Measurements from ENCODE around the gene PARD3B.

The PARD3B gene

DNA sequence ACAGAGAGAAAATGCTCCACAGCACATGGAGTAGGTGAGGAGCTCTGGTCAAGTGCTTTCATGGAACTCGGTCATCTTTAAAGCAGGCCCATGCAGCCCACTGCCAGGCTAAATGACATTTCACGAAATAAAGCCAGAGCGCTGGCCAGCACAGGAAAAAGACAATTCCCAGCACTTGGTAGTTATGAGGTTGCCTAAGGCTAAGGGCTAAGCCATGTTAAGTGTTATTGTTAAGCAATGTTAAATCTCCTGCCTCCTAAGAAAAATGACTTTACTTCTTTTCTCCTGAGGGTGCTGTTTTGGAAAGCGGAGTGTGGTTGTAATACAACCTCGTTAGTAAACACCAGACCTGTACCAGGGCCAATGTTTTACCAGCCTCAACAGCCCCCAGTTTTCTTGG, 1011.1 kb downstream of the PARD3B start:
- no peaks in the 10 kb centered on the region for H3K36me3 Mint-ChIP-seq (ENCODE audit: insufficient read depth)
- no peaks in the 10 kb centered on the region for H3K27me3 Mint-ChIP-seq
- ATAC-seq (replicated peaks; ENCODE audit: extremely low read depth, poor library complexity, severe bottlenecking): no peak
- no peak for DNase-seq (ENCODE audit: low spot score in 2 of 2)
- H3K4me3 Mint-ChIP-seq: no peak overlapping the region
- peaks cover 6% of the 10 kb centered on the region for H3K9me3 Mint-ChIP-seq
- H3K4me1 Mint-ChIP-seq: no peaks in the 10 kb centered on the region
- no peak overlapping the region for H3K27ac Mint-ChIP-seq (ENCODE audit: low read depth)

DNA sequence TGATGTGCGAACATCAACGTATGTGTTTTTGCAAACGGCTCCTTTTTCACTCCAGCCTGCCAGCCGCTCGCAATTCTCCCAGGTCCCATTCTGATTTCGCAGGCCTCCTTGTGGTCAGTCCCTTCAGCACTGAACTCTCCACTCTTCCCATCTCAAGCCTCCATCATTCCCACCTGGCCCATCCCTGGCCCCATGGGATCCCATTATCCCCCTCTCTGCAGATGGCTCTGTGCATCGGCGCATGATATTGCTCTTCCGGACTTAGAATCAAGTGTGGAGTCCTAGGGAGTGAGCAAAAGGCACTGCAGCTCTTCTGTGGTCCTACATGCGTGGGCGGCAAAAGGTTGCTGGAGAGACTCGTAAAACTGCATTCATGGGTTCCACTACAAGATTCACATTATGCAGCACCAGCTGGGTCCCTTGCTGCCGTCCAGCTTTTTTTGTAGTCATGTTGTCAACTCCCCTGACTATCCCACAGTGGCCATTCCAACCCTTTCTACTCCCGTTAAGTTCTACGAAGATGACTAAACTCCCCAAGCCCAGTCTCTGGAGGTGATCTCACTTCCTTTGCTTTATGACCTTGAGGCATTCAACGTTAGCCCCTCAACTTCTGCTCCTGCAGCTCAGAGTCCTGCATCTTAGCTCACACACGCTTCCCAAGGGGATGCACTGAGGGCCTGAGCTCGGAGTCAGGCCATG, 1011.7 kb downstream of the PARD3B start:
- Mint-ChIP-seq H3K27ac (ENCODE audit: low read depth) (no peak overlapping the region), H3K27me3 (no peaks in the 10 kb centered on the region), H3K9me3 (peaks cover 6% of the 10 kb centered on the region), H3K4me1 (no peaks in the 10 kb centered on the region), H3K4me3 (no peak overlapping the region), H3K36me3 (ENCODE audit: insufficient read depth) (no peaks in the 10 kb centered on the region)
- ATAC-seq (replicated peaks; ENCODE audit: extremely low read depth, poor library complexity, severe bottlenecking): no peak
- DNase-seq (ENCODE audit: low spot score in 2 of 2): no peak

GRCh38 chr2:205557873-205558272, 1012.6 kb downstream of the PARD3B start:
- H3K36me3 Mint-ChIP-seq (ENCODE audit: insufficient read depth): no peaks in the 10 kb centered on the region
- H3K4me3 Mint-ChIP-seq: no peak overlapping the region
- H3K4me1 Mint-ChIP-seq: no peaks in the 10 kb centered on the region
- DNase-seq (ENCODE audit: low spot score in 2 of 2): no peak
- no peak overlapping the region for H3K27ac Mint-ChIP-seq (ENCODE audit: low read depth)
- H3K27me3 Mint-ChIP-seq: no peaks in the 10 kb centered on the region
- H3K9me3 Mint-ChIP-seq: peaks cover 6% of the 10 kb centered on the region
- no peak for ATAC-seq (replicated peaks; ENCODE audit: extremely low read depth, poor library complexity, severe bottlenecking)

DNA sequence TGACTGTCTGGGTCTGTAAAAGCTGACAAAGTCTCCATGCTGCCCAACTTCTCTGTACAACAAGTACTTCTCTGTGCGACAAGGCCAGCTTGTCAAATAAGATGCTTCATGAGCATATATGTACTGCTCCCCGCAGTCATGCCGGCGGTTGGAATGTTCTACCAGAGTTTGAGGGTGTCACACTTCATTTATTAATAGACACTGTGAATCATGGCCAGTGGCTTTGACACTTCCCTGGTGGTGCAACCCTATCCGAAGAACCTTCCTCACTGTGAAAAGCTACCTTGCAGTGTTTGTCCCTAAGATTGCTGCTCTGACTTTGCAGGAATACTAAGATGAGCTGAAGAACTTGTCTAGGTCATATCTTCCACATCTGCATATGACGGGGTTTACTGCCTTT, 1016.2 kb downstream of the PARD3B start:
- Mint-ChIP-seq H3K4me1 (no peaks in the 10 kb centered on the region), H3K9me3 (peaks cover 6% of the 10 kb centered on the region), H3K36me3 (ENCODE audit: insufficient read depth) (peaks cover 1% of the 10 kb centered on the region), H3K4me3 (no peak overlapping the region), H3K27ac (ENCODE audit: low read depth) (no peak overlapping the region), H3K27me3 (no peaks in the 10 kb centered on the region)
- DNase-seq (ENCODE audit: low spot score in 2 of 2) (no peak), ATAC-seq (replicated peaks; ENCODE audit: extremely low read depth, poor library complexity, severe bottlenecking) (no peak)

DNA sequence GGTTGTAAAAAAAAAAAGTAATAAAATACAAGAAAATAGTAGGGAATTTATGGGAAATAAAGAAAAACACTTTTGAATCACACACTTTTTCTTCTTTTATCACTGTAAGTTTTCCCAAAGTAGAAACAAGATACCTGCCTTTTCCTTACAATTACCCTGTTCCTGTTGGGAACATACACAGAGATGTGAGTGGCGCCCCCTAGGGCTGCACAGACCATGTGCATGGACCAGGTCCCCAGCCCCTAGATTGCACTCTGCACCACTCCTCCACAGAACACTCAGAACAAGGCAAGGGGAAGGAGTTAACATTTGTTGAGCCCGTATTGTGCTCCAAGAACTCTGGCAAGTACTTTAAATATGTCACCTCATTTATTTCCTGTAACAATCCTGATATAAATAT, 1018.4 kb downstream of the PARD3B start:
- ATAC-seq (replicated peaks; ENCODE audit: extremely low read depth, poor library complexity, severe bottlenecking) (no peak), DNase-seq (ENCODE audit: low spot score in 2 of 2) (no peak)
- Mint-ChIP-seq H3K9me3 (no peaks in the 10 kb centered on the region), H3K27ac (ENCODE audit: low read depth) (no peak overlapping the region), H3K36me3 (ENCODE audit: insufficient read depth) (peaks cover 1% of the 10 kb centered on the region), H3K27me3 (no peaks in the 10 kb centered on the region), H3K4me1 (no peaks in the 10 kb centered on the region), H3K4me3 (no peak overlapping the region)

DNA sequence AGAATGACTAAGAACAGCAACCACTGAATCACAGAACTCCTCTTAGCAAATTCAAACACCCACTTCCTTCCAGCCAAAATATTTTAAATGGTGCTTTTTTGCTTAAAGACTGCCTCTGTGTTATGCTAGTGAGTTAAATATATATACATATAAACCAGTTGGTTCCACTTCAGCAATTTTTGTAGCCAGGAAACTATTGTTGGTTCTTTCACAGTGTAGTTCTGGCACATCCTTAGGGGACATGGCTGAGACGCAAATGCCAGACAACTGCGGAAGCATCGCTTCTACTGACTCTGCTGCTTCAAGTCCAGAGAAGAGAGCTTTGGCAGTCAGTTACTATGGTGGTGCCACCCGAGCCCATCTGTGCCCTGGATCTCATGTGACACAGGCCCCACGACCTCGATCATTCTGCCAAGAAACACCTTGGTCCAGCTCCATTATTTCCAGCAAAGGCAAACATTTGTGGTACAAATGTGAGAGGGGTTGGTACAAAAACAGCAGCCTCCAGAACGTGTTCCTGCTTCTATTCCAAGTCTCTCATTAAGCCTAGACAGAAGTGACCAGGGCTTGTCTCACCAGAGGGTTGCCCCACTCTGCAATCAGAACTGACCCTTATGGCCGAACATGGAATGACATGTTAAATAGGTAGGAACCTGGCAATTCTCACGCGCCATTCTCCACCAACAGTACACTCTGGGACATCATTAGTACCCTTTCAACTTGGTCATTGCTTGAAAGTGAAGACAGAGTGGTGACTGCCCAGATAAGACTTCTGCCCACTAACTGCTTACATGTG, 1019.3 kb downstream of the PARD3B start:
- H3K36me3 Mint-ChIP-seq (ENCODE audit: insufficient read depth): peaks cover 1% of the 10 kb centered on the region
- H3K9me3 Mint-ChIP-seq: no peaks in the 10 kb centered on the region
- no peak overlapping the region for H3K4me3 Mint-ChIP-seq
- no peaks in the 10 kb centered on the region for H3K4me1 Mint-ChIP-seq
- ATAC-seq (replicated peaks; ENCODE audit: extremely low read depth, poor library complexity, severe bottlenecking) (no peak), DNase-seq (ENCODE audit: low spot score in 2 of 2) (no peak)
- H3K27ac Mint-ChIP-seq (ENCODE audit: low read depth): no peak overlapping the region
- no peaks in the 10 kb centered on the region for H3K27me3 Mint-ChIP-seq

- H3K4me3 Mint-ChIP-seq: no peak overlapping the region
- ATAC-seq (replicated peaks; ENCODE audit: extremely low read depth, poor library complexity, severe bottlenecking): no peak
- H3K36me3 Mint-ChIP-seq (ENCODE audit: insufficient read depth): peaks cover 1% of the 10 kb centered on the region
- no peaks in the 10 kb centered on the region for H3K9me3 Mint-ChIP-seq
- DNase-seq (ENCODE audit: low spot score in 2 of 2): no peak
- no peaks in the 10 kb centered on the region for H3K27me3 Mint-ChIP-seq
- no peaks in the 10 kb centered on the region for H3K4me1 Mint-ChIP-seq
- no peak overlapping the region for H3K27ac Mint-ChIP-seq (ENCODE audit: low read depth)
These were observed 1019.9 kb downstream of the PARD3B start for GRCh38 chr2:205565142-205565522.

DNA sequence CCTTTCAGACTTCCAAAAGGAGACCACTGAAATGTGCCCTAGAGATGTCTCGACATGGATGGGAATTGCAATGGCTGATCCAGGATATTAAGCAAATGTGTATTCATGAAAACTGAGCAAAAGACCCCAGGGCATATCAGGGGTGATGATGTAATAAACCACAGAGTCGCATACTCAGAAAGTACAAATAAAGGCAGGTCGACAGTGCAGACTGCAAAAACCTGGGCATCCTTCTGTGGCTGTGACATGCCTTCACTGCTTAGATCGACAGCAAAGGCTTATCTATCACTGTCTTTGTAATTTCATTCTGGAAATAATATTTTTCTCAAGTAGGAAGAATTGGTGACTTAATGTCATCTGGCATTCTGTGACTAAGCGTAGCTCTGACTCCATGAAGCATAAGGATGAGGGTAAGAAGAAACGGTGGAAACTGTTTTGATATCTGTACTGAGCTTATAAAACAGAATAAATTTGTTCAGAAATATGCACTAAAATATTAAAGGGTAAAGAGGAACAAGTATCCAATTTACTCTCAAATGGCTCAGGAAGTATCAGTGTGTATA, 1021.4 kb downstream of the PARD3B start:
- ATAC-seq (replicated peaks; ENCODE audit: extremely low read depth, poor library complexity, severe bottlenecking) (no peak), DNase-seq (ENCODE audit: low spot score in 2 of 2) (no peak)
- no peaks in the 10 kb centered on the region for H3K27me3 Mint-ChIP-seq
- no peaks in the 10 kb centered on the region for H3K4me1 Mint-ChIP-seq
- peaks cover 1% of the 10 kb centered on the region for H3K36me3 Mint-ChIP-seq (ENCODE audit: insufficient read depth)
- no peak overlapping the region for H3K4me3 Mint-ChIP-seq
- no peak overlapping the region for H3K27ac Mint-ChIP-seq (ENCODE audit: low read depth)
- H3K9me3 Mint-ChIP-seq: no peaks in the 10 kb centered on the region

GRCh38 chr2:205568620-205569019, 1023.3 kb downstream of the PARD3B start:
- no peaks in the 10 kb centered on the region for H3K27me3 Mint-ChIP-seq
- no peaks in the 10 kb centered on the region for H3K4me1 Mint-ChIP-seq
- no peak for ATAC-seq (replicated peaks; ENCODE audit: extremely low read depth, poor library complexity, severe bottlenecking)
- H3K27ac Mint-ChIP-seq (ENCODE audit: low read depth): no peak overlapping the region
- DNase-seq (ENCODE audit: low spot score in 2 of 2): no peak
- H3K36me3 Mint-ChIP-seq (ENCODE audit: insufficient read depth): peaks cover 1% of the 10 kb centered on the region
- no peak overlapping the region for H3K4me3 Mint-ChIP-seq
- no peaks in the 10 kb centered on the region for H3K9me3 Mint-ChIP-seq

- no peaks in the 10 kb centered on the region for H3K27me3 Mint-ChIP-seq
- DNase-seq (ENCODE audit: low spot score in 2 of 2) (no peak), ATAC-seq (replicated peaks; ENCODE audit: extremely low read depth, poor library complexity, severe bottlenecking) (no peak)
- no peaks in the 10 kb centered on the region for H3K4me1 Mint-ChIP-seq
- H3K36me3 Mint-ChIP-seq (ENCODE audit: insufficient read depth): peaks cover 1% of the 10 kb centered on the region
- H3K9me3 Mint-ChIP-seq: no peaks in the 10 kb centered on the region
- no peak overlapping the region for H3K27ac Mint-ChIP-seq (ENCODE audit: low read depth)
- no peak overlapping the region for H3K4me3 Mint-ChIP-seq
These were observed 1025.4 kb downstream of the PARD3B start for GRCh38 chr2:205570648-205571047.

DNA sequence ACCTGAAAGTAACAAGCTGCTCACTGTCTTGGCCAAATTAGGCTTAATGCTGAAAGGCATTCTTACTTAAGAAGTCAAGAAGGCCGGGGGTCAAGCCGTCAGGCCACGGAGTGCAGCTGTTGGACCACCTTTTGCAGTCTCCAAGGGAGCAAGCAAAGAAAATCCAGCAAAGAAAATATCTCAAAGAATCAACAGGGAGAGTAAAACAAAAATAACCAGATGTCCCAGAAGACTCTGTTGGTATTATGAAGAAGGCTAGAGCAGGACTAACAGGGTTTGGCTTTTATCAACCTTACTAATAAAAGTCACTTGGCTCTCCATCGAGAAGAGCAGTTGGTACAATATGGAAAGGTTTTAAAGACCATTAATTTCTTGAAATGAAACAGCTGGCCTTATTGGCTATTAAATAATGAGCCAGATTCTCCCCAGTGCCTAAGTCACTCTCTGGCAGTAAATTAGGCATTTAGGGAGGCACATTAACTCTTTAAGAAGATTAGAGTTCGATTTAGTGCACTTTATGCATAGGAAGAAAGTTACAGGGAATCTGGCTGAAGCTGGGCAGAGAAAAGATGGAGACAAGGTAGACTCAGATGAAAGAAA, 1026.2 kb downstream of the PARD3B start:
- Mint-ChIP-seq H3K4me3 (no peak overlapping the region), H3K9me3 (no peaks in the 10 kb centered on the region), H3K36me3 (ENCODE audit: insufficient read depth) (no peaks in the 10 kb centered on the region), H3K27ac (ENCODE audit: low read depth) (no peak overlapping the region), H3K27me3 (no peaks in the 10 kb centered on the region), H3K4me1 (no peaks in the 10 kb centered on the region)
- DNase-seq (ENCODE audit: low spot score in 2 of 2): no peak
- ATAC-seq (replicated peaks; ENCODE audit: extremely low read depth, poor library complexity, severe bottlenecking): no peak

- Mint-ChIP-seq H3K4me1 (no peaks in the 10 kb centered on the region), H3K27ac (ENCODE audit: low read depth) (no peak overlapping the region), H3K27me3 (no peaks in the 10 kb centered on the region), H3K9me3 (no peaks in the 10 kb centered on the region), H3K4me3 (no peak overlapping the region), H3K36me3 (ENCODE audit: insufficient read depth) (no peaks in the 10 kb centered on the region)
- DNase-seq (ENCODE audit: low spot score in 2 of 2) (no peak), ATAC-seq (replicated peaks; ENCODE audit: extremely low read depth, poor library complexity, severe bottlenecking) (no peak)
These were observed 1028.7 kb downstream of the PARD3B start for GRCh38 chr2:205574001-205574400.

DNA sequence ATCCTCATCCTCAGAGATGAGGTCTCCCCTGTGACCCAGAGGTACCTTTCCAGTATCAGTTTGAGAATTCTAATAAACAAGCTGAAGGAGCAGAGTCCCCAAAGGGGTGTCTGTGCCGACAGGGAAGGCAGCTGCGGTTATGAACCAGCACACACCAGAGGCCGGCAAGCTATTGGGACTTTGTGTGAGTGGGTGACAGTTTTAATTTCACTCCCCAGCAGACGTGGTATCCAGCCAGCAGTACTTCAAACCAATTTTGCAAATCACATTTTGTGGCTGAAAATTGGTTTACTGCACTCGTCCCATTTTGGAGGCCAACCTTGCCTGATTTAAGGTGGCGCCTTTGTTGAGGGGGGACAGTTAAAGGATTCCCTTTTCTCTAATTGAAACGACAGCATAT, 1034.1 kb downstream of the PARD3B start:
- Mint-ChIP-seq H3K36me3 (ENCODE audit: insufficient read depth) (no peaks in the 10 kb centered on the region), H3K4me1 (no peaks in the 10 kb centered on the region), H3K9me3 (no peaks in the 10 kb centered on the region), H3K27ac (ENCODE audit: low read depth) (no peak overlapping the region), H3K27me3 (no peaks in the 10 kb centered on the region), H3K4me3 (no peak overlapping the region)
- no peak for DNase-seq (ENCODE audit: low spot score in 2 of 2)
- no peak for ATAC-seq (replicated peaks; ENCODE audit: extremely low read depth, poor library complexity, severe bottlenecking)
